Measurements from ENCODE around the gene JAG2.

- TF ChIP-seq POLR2A (IDR thresholded peaks at IDR 0.05) (no peak), CTCF (IDR thresholded peaks at IDR 0.05) (no peak)
These were observed 61.2 kb downstream of the JAG2 start for GRCh38 chr14:105107351-105107750.

All from esophagus squamous epithelium (tissue), 4 donors.